ENCODE results near the gene ARL8A. TPM values are rescaled to one million over a fixed set of nuclear protein-coding genes. Genes with fewer than 3 reads are reported as not detected.

ARL8A gene
- total RNA-seq, 6 donors from 2014 or later: 65.7 to 96.3 (median 88.4) TPM

DNA sequence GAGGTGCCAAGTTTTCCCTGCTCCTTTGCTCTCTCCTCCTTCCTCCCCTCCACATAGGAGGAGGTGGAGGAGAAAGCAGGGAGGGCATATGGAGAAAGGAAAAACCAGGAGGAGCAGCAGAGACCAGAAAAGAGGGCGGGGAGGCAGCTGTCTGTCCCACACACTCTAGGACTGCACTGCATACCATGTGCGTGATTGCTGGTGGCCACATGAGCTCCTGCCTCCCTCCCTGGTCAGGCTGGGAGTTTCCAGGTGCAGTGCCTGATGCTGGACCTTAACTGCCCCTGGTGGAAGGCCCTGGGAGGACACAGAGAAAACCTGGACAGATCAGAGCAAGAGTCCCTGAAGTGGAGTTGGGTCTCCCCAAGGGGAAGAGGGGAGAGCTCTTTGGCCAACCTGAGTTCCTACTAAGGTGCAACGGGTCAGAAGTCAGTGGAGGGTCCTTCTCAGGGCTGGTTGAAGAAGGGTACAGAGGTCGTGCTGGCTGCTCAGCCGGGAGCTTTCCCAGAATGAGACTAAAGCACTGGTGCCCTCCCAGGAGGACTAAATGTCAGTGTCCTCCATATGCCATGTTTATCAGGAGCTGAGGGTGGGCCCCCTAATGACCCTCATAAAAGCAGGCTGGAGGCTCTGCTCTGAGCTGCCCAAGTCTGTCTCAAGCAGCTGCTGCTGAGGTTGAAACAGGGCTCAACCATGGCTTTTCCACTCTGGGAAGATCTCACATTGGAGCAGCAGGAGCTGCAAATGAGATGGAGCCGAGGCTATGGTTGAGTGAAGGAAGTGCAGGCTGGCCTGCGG, 45.6 kb upstream of the ARL8A start:
- TF ChIP-seq EP300 (IDR thresholded peaks at IDR 0.05): no peak
- no peak for TF ChIP-seq POLR2A (IDR thresholded peaks at IDR 0.05)
- TF ChIP-seq POLR2AphosphoS5 (IDR thresholded peaks at IDR 0.05): no peak
- TF ChIP-seq, protein P1, sequence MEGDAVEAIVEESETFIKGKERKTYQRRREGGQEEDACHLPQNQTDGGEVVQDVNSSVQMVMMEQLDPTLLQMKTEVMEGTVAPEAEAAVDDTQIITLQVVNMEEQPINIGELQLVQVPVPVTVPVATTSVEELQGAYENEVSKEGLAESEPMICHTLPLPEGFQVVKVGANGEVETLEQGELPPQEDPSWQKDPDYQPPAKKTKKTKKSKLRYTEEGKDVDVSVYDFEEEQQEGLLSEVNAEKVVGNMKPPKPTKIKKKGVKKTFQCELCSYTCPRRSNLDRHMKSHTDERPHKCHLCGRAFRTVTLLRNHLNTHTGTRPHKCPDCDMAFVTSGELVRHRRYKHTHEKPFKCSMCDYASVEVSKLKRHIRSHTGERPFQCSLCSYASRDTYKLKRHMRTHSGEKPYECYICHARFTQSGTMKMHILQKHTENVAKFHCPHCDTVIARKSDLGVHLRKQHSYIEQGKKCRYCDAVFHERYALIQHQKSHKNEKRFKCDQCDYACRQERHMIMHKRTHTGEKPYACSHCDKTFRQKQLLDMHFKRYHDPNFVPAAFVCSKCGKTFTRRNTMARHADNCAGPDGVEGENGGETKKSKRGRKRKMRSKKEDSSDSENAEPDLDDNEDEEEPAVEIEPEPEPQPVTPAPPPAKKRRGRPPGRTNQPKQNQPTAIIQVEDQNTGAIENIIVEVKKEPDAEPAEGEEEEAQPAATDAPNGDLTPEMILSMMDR (IDR thresholded peaks at IDR 0.05): no peak
- 72 to 75% methylated on average over 4 to 7 of the region's 7 CpGs for WGBS, 2 donors
- Histone ChIP-seq H3K27me3 (peaks cover 0 to 12% (median 5%) of the 10 kb centered on the region in 4 donors), H3K27ac (no peak overlapping the region), H3K36me3 (no peaks in the 10 kb centered on the region), H3K9me3 (no peaks in the 10 kb centered on the region), H3K4me3 (no peak overlapping the region), H3K4me1 (peaks cover 8 to 24% (median 13%) of the 10 kb centered on the region in 4 donors)
- DNase-seq: no peak
- ATAC-seq (ENCODE audit: low FRiP score in 2 of 2): no peak

DNA sequence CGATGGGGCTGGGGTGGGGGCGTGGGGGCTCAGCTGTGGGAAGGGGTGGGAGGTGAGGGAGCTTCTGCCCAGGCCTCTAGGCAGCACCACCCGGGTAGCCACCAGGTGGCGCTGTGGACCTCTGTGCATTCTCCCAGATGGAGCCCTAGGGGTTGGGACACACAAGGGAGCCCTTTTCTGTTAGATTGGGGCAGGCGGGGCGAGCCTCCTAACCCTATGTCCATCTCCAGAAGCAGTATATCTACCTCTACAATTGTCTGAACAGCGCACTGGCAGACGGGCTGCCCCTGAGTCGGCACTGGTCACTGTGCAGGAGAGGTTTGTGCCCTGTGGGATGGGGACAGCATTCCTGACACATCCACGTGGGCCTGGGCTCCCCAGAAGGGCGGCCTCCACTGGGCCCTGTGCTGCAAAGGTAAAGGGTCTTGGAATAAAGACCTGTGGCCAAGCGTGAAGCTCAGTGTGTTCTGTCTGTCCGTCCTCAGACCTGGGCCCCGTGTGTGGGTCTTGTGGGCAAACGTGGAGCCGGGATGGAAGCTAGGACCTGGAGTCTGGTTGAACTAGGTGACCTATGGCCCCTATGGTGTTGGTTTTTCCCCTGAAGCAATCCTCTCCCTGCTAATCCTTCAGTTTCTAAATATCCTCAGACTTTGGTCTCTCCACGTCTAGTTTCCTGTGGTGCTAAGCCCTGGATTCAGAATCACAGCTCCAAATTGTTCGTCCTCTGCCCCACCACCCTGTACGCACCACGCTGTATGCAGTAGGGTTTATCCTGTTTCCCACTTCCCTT, 44.7 kb upstream of the ARL8A start:
- DNase-seq: peak; percentile 76 to 90
- no peaks in the 10 kb centered on the region for H3K36me3 ChIP-seq
- WGBS, 2 donors: 59 to 81% methylated on average over 10 to 20 of the region's 20 CpGs
- peaks cover 8 to 29% (median 13%) of the 10 kb centered on the region in 4 donors for H3K4me1 ChIP-seq
- no peak overlapping the region for H3K4me3 ChIP-seq
- H3K9me3 ChIP-seq: no peaks in the 10 kb centered on the region
- TF ChIP-seq EP300 (IDR thresholded peaks at IDR 0.05): no peak
- TF ChIP-seq, protein P1 (IDR thresholded peaks at IDR 0.05): peak; percentile 47 to 94 (median 64)
- no peak for TF ChIP-seq POLR2A (IDR thresholded peaks at IDR 0.05)
- no peak for TF ChIP-seq POLR2AphosphoS5 (IDR thresholded peaks at IDR 0.05)
- no peak overlapping the region for H3K27ac ChIP-seq
- peaks cover 0 to 9% (median 4%) of the 10 kb centered on the region in 4 donors for H3K27me3 ChIP-seq
- peak; percentile 67 to 69 for ATAC-seq (ENCODE audit: low FRiP score in 2 of 2)

DNA sequence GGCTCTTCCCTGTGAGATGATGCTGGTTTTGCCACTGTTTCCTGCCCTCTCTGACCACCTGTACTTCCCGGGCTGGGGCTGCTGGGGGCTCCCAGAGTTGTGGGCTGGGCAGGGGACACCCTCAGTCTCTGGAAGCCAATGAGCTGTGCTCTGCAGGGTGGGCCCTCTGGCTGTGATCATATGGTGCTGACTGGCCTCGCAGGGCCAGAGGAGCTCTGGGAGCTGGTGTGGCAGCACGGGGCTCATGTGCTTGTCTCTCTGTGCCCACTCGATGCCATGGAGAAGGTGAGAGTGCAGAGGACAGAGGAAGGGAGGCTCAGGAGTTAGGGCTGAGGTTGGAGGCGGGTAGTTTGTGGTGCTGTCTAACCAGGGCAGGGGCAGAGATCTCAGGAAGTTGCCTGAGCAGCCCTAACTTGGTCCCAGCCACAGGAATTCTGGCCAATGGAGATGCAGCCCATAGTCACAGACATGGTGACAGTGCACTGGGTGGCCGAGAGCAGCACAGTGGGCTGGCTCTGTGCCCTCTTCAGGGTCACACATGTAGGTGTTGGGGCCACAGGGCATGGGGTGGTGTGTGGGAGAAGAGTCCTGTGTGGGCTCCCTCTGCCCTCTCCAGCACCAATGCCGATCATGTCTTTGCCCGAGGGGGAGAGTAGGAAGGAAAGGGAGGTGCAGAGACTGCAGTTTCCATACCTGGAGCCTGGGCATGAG, 43.3 kb upstream of the ARL8A start:
- no peaks in the 10 kb centered on the region for H3K9me3 ChIP-seq
- DNase-seq (no peak), ATAC-seq (ENCODE audit: low FRiP score in 2 of 2) (no peak)
- H3K27ac ChIP-seq: no peak overlapping the region
- TF ChIP-seq POLR2AphosphoS5 (IDR thresholded peaks at IDR 0.05) (no peak), POLR2A (IDR thresholded peaks at IDR 0.05) (no peak), EP300 (IDR thresholded peaks at IDR 0.05) (no peak)
- TF ChIP-seq, protein P1 (IDR thresholded peaks at IDR 0.05): no peak
- 66 to 69% methylated on average over 6 to 8 of the region's 8 CpGs for WGBS, 2 donors
- no peaks in the 10 kb centered on the region for H3K36me3 ChIP-seq
- H3K4me3 ChIP-seq: no peak overlapping the region
- no peaks in the 10 kb centered on the region for H3K27me3 ChIP-seq
- H3K4me1 ChIP-seq: peaks cover 0 to 15% (median 6%) of the 10 kb centered on the region in 4 donors

DNA sequence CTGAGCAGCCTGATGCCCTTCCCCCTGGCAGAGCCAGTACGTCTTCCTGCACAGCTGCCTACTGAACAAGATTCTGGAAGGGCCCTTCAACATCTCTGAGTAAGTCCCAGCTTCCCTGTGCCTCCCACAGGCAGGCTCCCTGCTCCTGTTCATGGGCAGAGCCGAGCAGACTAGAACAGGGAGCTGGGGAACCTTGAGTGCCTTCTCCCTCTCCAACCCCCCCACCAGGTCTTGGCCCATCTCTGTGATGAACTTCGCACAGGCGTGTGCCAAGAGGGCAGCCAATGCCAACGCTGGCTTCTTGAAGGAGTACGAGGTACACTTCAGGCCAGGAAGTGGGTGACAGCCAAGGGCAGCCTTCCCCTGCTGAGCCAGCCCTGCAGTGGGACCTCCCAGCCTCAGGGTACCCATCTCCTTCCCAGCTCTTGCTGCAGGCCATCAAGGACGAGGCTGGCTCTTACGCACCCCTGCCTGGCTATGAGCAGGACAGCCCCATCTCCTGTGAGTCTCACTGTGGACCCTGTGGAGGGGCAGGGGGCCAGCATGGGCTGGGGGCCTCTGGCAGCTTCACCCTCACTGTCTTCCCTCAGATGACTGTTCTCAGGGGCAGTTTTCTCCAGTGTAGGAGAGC, 42.6 kb upstream of the ARL8A start:
- H3K4me3 ChIP-seq: no peak overlapping the region
- no peaks in the 10 kb centered on the region for H3K9me3 ChIP-seq
- DNase-seq (peak; percentile 50 to 66), ATAC-seq (ENCODE audit: low FRiP score in 2 of 2) (peak in 1 of 2 donors; percentile 50)
- H3K36me3 ChIP-seq: no peaks in the 10 kb centered on the region
- H3K27ac ChIP-seq: no peak overlapping the region
- WGBS, 2 donors: 56 to 60% methylated on average over 1 to 8 of the region's 8 CpGs
- TF ChIP-seq, protein P1 (IDR thresholded peaks at IDR 0.05): no peak
- no peak for TF ChIP-seq EP300 (IDR thresholded peaks at IDR 0.05)
- no peak for TF ChIP-seq POLR2A (IDR thresholded peaks at IDR 0.05)
- no peak for TF ChIP-seq POLR2AphosphoS5 (IDR thresholded peaks at IDR 0.05)
- no peaks in the 10 kb centered on the region for H3K27me3 ChIP-seq
- peaks cover 0 to 12% (median 4%) of the 10 kb centered on the region in 4 donors for H3K4me1 ChIP-seq

All from upper lobe of left lung (tissue), 6 donors.